PFSK-1 (cell line): ENCODE measurements around the gene TTC3. TPM values are rescaled to one million over a fixed set of nuclear protein-coding genes. Genes with fewer than 3 reads are reported as not detected.

Experiments
- FOXP2 ChIP-seq: optimal IDR thresholded peaks from 2 replicates; pipeline ENCODE3; 2011; ENCODE audit warnings: borderline replicate concordance, control low read depth, inconsistent platforms; ENCODE audit not compliant: insufficient read depth; ENCODE audit errors: extremely low read length, extremely low read depth
- POLR2AphosphoS5 ChIP-seq: IDR thresholded peaks from 2 replicates; pipeline ENCODE4 v1.6.1; 2012; ENCODE audit warnings: low read depth, mild to moderate bottlenecking, control low read depth, low read length, moderate library complexity
- SIN3A ChIP-seq: IDR thresholded peaks from 2 replicates; pipeline ENCODE4 v1.6.1; 2012; ENCODE audit warnings: mild to moderate bottlenecking, low read length, moderate library complexity, borderline replicate concordance; ENCODE audit not compliant: insufficient read depth
- TAF1 ChIP-seq: IDR thresholded peaks from 2 replicates; pipeline ENCODE4 v1.6.1; 2012; ENCODE audit warnings: low read length, control low read depth, borderline replicate concordance; ENCODE audit not compliant: insufficient read depth
- polyA plus RNA-seq: library from polyadenylated mRNA; unstranded; fragments of >200 nt; gene quantifications from one replicate; pipeline ENCODE4 v1.2.1, GENCODE V29; 2012; ENCODE audit warnings: low read depth, missing spikeins; ENCODE audit not compliant: insufficient read length
- TF ChIP-seq, protein P1 (sequence below), 2 experiments: IDR thresholded peaks; 2 replicates each; pipeline versions ENCODE4 v1.6.1 to v1.8.0; 2011 to 2012; ENCODE audit warnings: low read depth in 2 of 2, low read length in 2 of 2, control low read depth in 1 of 2, inconsistent platforms in 1 of 2, mild to moderate bottlenecking in 1 of 2, moderate library complexity in 1 of 2; ENCODE audit not compliant: insufficient read depth in 1 of 2

The TTC3 gene
- polyA plus RNA-seq: 43.8 TPM

DNA sequence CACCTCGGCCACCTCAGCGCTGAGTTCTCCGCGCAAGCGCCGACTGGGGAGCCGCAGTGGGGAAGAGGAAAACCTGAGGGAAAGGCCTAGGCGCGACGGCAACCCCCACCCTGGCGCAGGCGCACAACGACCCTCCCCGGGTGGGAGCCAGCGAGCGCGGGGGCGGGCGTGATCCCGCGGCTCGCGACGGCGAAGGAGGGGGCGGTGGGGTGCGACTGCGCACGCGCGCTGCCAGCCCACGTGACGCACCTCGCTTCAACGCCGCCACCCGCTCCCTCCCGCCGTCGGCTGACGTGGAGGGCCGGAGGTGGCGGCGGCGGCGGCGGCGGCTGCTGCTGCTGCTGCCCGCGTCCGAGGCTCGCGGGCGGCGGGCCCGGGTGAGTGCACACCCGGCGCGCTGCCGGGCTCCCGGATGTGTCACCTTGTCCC, at the start of gene TTC3, which contains the start of gene PIGP:
Gene TTC3, plus strand, starts transcription at position 267 of the 429 bp plus-strand sequence. CDS start 14,004 bp downstream, outside the sequence.
Gene PIGP, minus strand, starts transcription at position 84 of the 429 bp plus-strand sequence. CDS start 556 bp downstream, outside the sequence.
- peak; percentile 84 for TF ChIP-seq FOXP2
- peak; percentile 41; the same call in 1 of the 2 replicates for TF ChIP-seq TAF1
- TF ChIP-seq SIN3A: peak; percentile 17; the same call in 1 of the 2 replicates
- TF ChIP-seq, protein P1, sequence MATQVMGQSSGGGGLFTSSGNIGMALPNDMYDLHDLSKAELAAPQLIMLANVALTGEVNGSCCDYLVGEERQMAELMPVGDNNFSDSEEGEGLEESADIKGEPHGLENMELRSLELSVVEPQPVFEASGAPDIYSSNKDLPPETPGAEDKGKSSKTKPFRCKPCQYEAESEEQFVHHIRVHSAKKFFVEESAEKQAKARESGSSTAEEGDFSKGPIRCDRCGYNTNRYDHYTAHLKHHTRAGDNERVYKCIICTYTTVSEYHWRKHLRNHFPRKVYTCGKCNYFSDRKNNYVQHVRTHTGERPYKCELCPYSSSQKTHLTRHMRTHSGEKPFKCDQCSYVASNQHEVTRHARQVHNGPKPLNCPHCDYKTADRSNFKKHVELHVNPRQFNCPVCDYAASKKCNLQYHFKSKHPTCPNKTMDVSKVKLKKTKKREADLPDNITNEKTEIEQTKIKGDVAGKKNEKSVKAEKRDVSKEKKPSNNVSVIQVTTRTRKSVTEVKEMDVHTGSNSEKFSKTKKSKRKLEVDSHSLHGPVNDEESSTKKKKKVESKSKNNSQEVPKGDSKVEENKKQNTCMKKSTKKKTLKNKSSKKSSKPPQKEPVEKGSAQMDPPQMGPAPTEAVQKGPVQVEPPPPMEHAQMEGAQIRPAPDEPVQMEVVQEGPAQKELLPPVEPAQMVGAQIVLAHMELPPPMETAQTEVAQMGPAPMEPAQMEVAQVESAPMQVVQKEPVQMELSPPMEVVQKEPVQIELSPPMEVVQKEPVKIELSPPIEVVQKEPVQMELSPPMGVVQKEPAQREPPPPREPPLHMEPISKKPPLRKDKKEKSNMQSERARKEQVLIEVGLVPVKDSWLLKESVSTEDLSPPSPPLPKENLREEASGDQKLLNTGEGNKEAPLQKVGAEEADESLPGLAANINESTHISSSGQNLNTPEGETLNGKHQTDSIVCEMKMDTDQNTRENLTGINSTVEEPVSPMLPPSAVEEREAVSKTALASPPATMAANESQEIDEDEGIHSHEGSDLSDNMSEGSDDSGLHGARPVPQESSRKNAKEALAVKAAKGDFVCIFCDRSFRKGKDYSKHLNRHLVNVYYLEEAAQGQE (IDR thresholded peaks at IDR 0.05; ENCODE audit: insufficient read depth in 1 of 2, low read depth in 2 of 2, low read length in 2 of 2): 0 out of 4 replicates have a peak, but pooled peaks of 1 of the 2 experiments have one; percentile 8
- TF ChIP-seq POLR2AphosphoS5: peak; percentile 89

- TF ChIP-seq, protein P1 (IDR thresholded peaks at IDR 0.05; ENCODE audit: insufficient read depth in 1 of 2, low read depth in 2 of 2, low read length in 2 of 2): no peak
- TF ChIP-seq TAF1 (no peak), SIN3A (no peak), FOXP2 (no peak), POLR2AphosphoS5 (no peak)
Measured at GRCh38 chr21:37026499-37026898, 46.6 kb upstream of the TTC3 start.

- TF ChIP-seq TAF1: no peak
- TF ChIP-seq POLR2AphosphoS5: no peak
Measured at GRCh38 chr21:37028570-37028969, 44.5 kb upstream of the TTC3 start.

GRCh38 chr21:37030864-37031263, 42.2 kb upstream of the TTC3 start:
- TF ChIP-seq SIN3A (no peak), FOXP2 (no peak), TAF1 (no peak), POLR2AphosphoS5 (no peak)
- TF ChIP-seq, protein P1 (IDR thresholded peaks at IDR 0.05; ENCODE audit: insufficient read depth in 1 of 2, low read depth in 2 of 2, low read length in 2 of 2): no peak

- TF ChIP-seq, protein P1 (IDR thresholded peaks at IDR 0.05; ENCODE audit: insufficient read depth in 1 of 2, low read depth in 2 of 2, low read length in 2 of 2): no peak
- TF ChIP-seq POLR2AphosphoS5 (no peak), TAF1 (no peak), SIN3A (no peak), FOXP2 (no peak)
Measured at GRCh38 chr21:37032293-37032692, 40.8 kb upstream of the TTC3 start.
